ENCODE results near the gene GID4. TPM values are rescaled to one million over a fixed set of nuclear protein-coding genes. Genes with fewer than 3 reads are reported as not detected.

GID4 gene
- total RNA-seq, 4 donors from 2014 or later, result 7.5 to 18.1 (median 11.6) TPM

- no peaks in the 10 kb centered on the region for H3K4me1 ChIP-seq
- no peak overlapping the region for H3K4me3 ChIP-seq
- no peaks in the 10 kb centered on the region for H3K9me3 ChIP-seq
- intact Hi-C loops (cut with DNase I), result no loop called here
- H3K36me3 ChIP-seq, result peaks cover 0 to 47% (median 12%) of the 10 kb centered on the region in 3 donors
- no peaks in the 10 kb centered on the region for H3K27me3 ChIP-seq
- DNase-seq, result no peak
- WGBS, 2 donors, result 60 to 100% methylated on average over 2 to 5 of the region's 14 CpGs
- H3K27ac ChIP-seq, result no peak overlapping the region
- no peak for TF ChIP-seq POLR2A (IDR thresholded peaks at IDR 0.05)
- no peak for TF ChIP-seq CTCF (IDR thresholded peaks at IDR 0.05)
Observed at GRCh38 chr17:18107061-18107790, 68.0 kb downstream of the GID4 start.

DNA sequence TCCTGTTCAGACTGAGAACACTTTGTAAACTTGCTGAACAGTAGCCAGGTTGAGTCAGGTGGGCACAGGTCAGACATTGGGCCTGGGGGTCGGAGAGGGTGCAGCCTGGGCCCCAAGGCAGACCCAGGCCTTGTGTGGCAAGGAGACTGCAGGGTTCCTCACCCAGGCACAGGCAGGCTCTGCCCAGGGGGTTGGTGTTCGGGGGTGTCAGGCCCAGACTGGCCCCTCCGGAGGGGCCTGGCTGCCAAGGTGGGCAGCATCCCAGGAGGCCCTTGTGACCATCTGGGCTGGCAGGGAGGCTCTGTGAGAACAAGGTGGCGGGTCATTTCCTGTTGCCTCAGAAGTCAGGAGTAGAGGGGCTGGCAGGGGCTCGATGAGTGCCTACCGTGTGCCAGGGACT lies 68.8 kb downstream of the GID4 start:
- WGBS, 2 donors, result 61 to 100% methylated on average over 1 to 3 of the region's 6 CpGs
- no peak for TF ChIP-seq CTCF (IDR thresholded peaks at IDR 0.05)
- no peak for TF ChIP-seq POLR2A (IDR thresholded peaks at IDR 0.05)
- intact Hi-C loops (cut with DNase I), result no loop called here
- Histone ChIP-seq H3K9me3 (no peaks in the 10 kb centered on the region), H3K36me3 (peaks cover 0 to 46% (median 12%) of the 10 kb centered on the region in 3 donors), H3K27me3 (no peaks in the 10 kb centered on the region), H3K27ac (no peak overlapping the region), H3K4me3 (no peak overlapping the region), H3K4me1 (no peaks in the 10 kb centered on the region)
- DNase-seq, result no peak

DNA sequence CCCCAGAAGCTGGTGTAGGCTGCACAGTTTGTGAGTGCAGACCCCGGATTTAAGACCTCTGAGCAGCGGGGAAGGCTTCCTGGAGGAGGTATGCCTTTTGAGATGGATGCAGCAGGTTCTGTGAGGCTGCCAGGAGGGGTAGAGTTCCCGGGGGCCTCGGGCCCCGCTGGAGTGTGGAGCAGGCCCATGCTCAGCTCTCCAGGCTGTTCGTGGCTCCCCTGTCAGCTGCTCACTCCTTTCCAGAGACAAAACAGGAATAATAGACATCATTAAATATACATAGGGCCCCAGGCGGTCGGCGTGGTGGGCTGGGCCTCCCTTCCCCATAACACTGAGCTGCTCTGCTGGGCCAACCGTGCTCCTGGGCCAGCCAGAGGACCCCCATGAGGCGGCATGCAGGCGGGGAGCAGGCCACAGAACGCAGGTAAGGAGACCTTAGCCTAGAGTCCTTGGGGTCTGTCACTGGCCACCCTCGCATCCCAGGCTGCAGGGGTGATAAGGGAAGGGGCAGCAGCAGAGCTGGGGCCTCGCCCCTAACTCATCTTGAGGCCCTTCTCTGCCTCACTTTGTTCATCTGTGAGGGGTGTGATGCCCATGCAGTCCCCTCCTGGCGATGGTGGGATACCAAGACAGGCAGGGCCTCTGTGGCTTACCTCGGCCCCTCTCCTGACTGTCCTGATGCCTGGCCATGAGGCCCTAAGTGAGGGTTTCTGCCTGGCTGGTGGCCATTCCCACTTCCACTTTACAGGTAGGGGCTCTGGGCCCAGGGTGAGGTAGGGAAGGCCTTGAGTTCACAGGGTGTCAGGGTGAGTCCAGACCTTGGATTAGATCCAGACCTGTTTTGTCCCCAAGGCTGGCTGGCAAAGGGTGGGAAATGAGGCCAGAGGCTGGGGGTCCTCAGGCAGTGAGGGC lies 69.4 kb downstream of the GID4 start, which contains the start of gene MYO15A:
Gene MYO15A (plus strand): TSS at position 356 of the 912 bp plus-strand sequence. CDS start 10,045 bp downstream, outside the sequence.
- H3K4me3 ChIP-seq, result no peak within 1 kb of the TSS
- WGBS, 2 donors, result 74% methylated on average over 11 of the region's 17 CpGs
- no peak for DNase-seq
- H3K9me3 ChIP-seq, result no peaks in the 10 kb centered on the region
- no peaks in the 10 kb centered on the region for H3K4me1 ChIP-seq
- TF ChIP-seq CTCF (IDR thresholded peaks at IDR 0.05) (no peak), POLR2A (IDR thresholded peaks at IDR 0.05) (no peak)
- no peak within 1 kb of the TSS for H3K27ac ChIP-seq
- intact Hi-C loops (cut with DNase I), result no loop called here
- no peaks in the 10 kb centered on the region for H3K27me3 ChIP-seq
- peaks cover 0 to 39% (median 12%) of the 10 kb centered on the region in 3 donors for H3K36me3 ChIP-seq

DNA sequence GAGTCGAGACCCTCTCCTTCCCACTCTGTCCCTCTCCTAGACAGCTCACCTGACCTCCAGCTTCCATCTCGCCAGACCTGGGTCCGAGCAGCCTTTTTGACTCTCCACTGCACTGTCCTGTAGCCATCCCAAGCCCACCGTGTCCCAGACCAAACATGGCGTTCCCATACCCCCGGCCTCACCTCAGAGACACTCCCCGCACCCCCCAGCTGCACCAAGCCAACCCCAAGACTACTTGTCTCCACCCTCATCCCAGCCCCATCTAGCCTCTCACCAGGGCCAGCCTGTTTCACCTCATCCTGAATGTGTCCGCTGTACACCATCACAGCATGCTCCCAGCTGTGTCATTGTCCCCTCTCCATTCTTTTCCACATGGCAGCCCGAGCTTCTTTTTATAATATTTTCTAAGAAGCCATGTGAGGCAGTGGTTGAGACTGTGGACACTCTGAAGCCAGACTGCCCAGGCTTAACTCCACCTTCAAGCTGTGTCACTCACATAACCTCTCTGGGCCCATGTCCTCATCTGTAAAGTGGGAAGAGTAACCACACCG lies 70.8 kb downstream of the GID4 start:
- no peak overlapping the region for H3K4me3 ChIP-seq
- no peak for DNase-seq
- peaks cover 0 to 4% (median 0%) of the 10 kb centered on the region in 4 donors for H3K27me3 ChIP-seq
- peaks cover 0 to 26% (median 12%) of the 10 kb centered on the region in 3 donors for H3K36me3 ChIP-seq
- TF ChIP-seq POLR2A (IDR thresholded peaks at IDR 0.05), result no peak
- TF ChIP-seq CTCF (IDR thresholded peaks at IDR 0.05), result no peak
- no peaks in the 10 kb centered on the region for H3K4me1 ChIP-seq
- 75 to 76% methylated on average over 9 to 10 of the region's 10 CpGs for WGBS, 2 donors
- H3K9me3 ChIP-seq, result no peaks in the 10 kb centered on the region
- intact Hi-C loops (cut with DNase I), result no loop called here
- no peak overlapping the region for H3K27ac ChIP-seq
